BJ (cell line): ENCODE results near the gene ATF1. TPM values are rescaled to one million over a fixed set of nuclear protein-coding genes. Genes with fewer than 3 reads are reported as not detected.

Experiments used
- CTCF ChIA-PET: fragments of 350-600 bp; formaldehyde crosslinking; extraction: SDS; loops from one replicate; lab custom pipeline; 2021; ENCODE audit warnings: antibody characterized with exemption, inconsistent platforms; lab: Yijun Ruan, JAX
- POLR2A ChIA-PET: fragments of 300-600 bp; sonication (Branson Sonifier 250); formaldehyde crosslinking; extraction: SDS; loops from one replicate; lab custom pipeline; 2021; ENCODE audit warnings: antibody characterized with exemption; lab: Charles Lee
- DNase-seq: peaks from one replicate; pipeline ENCODE4 v3.0.0-alpha.2; 2011; ENCODE audit warnings: low read depth
- H3K27me3 ChIP-seq: 2 replicates; pipeline ENCODE4 v1.6.0; 2011; ENCODE audit warnings: low read length; ENCODE audit not compliant: control insufficient read depth, insufficient read depth
- H3K36me3 ChIP-seq: 2 replicates; pipeline ENCODE4 v1.5.1; 2011; ENCODE audit warnings: low read length; ENCODE audit not compliant: control insufficient read depth, insufficient read depth
- H3K4me3 ChIP-seq: 2 replicates; pipeline ENCODE4 v1.5.1; 2011; ENCODE audit warnings: low read depth, mild to moderate bottlenecking, control low read depth, low read length
- polyA plus RNA-seq: library from polyadenylated mRNA; depleted of rRNA; stranded (reverse); fragments of >200 nt; gene quantifications from 2 replicates; pipeline ENCODE4 v1.2.3, GENCODE V29; 2011
- TF ChIP-seq, protein P1 (sequence below): IDR thresholded peaks from 2 replicates; pipeline ENCODE4 v1.5.1; 2011; ENCODE audit warnings: low read depth, mild to moderate bottlenecking, control low read depth, inconsistent platforms, low read length, moderate library complexity; ENCODE audit not compliant: insufficient read depth

ATF1 gene
- polyA plus RNA-seq, 1 experiment = 72.5 TPM

DNA sequence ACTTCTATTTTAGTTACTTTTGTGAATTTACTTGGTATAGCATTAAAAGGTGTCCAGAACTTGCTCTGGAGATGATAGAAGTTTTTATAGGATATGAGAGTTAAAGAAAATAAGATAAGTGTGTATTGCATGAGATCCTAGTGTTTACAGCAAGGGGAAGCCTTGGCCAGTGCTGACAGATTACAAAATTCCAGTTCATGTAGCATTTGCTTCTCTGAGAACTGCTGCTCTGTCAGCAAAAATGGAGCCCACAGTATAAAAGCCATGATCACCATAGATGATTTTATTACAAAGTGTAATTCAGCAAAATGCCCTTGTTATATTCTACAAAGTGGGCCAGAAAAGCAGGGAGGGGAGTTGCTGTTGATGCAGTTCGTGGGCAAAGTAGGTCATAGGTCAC is 40.0 kb upstream of the ATF1 start:
- POLR2A ChIA-PET = no interaction called here
- H3K4me3 ChIP-seq = no peak overlapping the region
- no peak for DNase-seq
- H3K36me3 ChIP-seq = peaks cover 8% of the 10 kb centered on the region
- no peaks in the 10 kb centered on the region for H3K27me3 ChIP-seq
- TF ChIP-seq, protein P1, sequence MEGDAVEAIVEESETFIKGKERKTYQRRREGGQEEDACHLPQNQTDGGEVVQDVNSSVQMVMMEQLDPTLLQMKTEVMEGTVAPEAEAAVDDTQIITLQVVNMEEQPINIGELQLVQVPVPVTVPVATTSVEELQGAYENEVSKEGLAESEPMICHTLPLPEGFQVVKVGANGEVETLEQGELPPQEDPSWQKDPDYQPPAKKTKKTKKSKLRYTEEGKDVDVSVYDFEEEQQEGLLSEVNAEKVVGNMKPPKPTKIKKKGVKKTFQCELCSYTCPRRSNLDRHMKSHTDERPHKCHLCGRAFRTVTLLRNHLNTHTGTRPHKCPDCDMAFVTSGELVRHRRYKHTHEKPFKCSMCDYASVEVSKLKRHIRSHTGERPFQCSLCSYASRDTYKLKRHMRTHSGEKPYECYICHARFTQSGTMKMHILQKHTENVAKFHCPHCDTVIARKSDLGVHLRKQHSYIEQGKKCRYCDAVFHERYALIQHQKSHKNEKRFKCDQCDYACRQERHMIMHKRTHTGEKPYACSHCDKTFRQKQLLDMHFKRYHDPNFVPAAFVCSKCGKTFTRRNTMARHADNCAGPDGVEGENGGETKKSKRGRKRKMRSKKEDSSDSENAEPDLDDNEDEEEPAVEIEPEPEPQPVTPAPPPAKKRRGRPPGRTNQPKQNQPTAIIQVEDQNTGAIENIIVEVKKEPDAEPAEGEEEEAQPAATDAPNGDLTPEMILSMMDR = no peak
- CTCF ChIA-PET = no interaction called here

DNA sequence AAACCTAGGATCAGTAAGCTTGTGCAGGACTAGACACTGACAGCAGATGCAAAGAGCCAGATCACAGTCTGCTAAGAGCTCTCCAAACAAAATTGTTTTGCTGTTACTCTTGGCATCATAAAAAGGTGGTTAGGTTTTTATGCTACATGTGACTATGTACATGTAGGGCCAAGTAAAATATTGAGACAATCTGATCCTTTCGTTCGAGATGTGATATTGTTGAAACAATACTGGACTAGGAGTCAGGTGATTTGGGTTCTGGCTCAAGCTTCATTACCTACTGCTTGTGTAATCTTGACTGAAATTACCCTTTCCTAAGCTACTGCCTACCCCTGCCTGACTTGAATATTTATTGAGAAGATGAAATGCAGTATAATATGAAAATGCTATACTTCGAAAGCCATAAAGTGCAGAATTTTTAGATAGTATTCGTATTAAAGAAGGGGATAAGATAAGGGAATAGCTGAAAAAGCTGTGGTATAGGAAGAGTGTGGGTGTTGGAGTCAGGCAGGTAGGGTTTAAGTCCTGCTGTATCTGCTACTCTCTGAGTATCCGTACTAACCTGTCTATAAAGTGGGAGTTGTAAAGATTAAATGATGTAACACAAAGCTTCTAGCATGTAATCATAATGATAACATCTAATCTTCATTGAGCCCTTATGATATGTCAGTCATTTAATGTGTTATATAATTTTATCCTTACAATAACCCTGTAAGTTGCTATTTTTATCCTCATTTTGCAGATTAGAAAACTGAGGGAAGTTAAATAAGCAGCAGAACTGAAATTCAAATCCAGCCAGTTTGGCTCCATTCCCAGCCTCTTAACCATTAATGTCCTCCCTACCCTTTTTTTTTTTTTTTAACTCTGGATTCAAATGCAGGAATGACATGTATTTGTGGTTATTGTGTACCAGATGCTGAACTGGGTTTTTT is 38.6 kb upstream of the ATF1 start:
- Histone ChIP-seq H3K27me3 (no peaks in the 10 kb centered on the region), H3K4me3 (no peak overlapping the region), H3K36me3 (peaks cover 13% of the 10 kb centered on the region; the same call in 1 of the 2 replicates)
- TF ChIP-seq, protein P1 = no peak
- peak; percentile 20 for DNase-seq
- ChIA-PET CTCF (no interaction called here), POLR2A (interaction anchor here (0.6 to 0.7 kb wide), 2 partner anchors 220 to 423 kb away, joined by 4 to 6 read pairs; partner anchors contain the start of gene DIP2B)

DNA sequence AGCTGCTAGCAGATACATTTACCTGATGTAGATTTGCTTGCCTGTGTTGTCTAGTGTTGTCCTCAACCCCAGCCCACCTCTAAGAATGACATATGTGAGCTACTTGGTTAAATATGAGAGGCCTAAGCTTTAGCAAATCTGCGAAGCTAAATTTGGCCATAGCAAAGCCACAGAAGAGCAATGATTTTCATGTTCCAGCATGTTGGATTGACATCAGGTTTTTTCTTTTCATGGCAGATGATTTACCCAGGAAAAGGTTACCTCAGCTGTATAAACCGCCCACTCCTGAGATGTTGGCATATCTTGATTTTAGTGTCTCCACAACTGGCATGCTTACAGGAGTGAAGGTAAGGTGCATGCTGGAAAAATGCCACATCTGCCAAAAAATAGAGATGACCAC is 36.4 kb upstream of the ATF1 start:
- Histone ChIP-seq H3K36me3 (peaks cover 10% of the 10 kb centered on the region), H3K27me3 (no peaks in the 10 kb centered on the region), H3K4me3 (no peak overlapping the region)
- DNase-seq = no peak
- TF ChIP-seq, protein P1 = no peak
- ChIA-PET POLR2A (no interaction called here), CTCF (no interaction called here)

DNA sequence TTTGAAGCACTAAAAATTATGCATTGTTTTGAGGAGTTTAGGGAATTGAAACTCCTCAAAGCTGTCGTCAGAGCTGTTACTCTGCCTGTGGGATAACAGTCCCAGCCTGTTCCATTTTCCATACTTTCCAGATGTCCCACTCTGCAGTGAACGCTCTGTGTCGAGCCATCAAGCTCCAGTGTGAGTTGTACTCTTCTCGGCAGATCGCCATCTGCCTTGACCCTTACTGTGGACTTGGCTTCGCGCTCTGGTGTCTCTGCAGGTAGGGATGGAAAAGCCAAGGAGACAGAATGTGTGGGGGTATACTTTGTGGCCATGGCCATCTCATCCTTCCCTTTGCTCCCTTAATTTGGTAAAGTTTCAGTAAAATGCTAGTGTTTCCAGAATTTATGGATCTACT is 35.5 kb upstream of the ATF1 start:
- TF ChIP-seq, protein P1 = no peak
- ChIA-PET CTCF (no interaction called here), POLR2A (no interaction called here)
- no peak for DNase-seq
- no peaks in the 10 kb centered on the region for H3K27me3 ChIP-seq
- no peak overlapping the region for H3K4me3 ChIP-seq
- peaks cover 9% of the 10 kb centered on the region for H3K36me3 ChIP-seq

DNA sequence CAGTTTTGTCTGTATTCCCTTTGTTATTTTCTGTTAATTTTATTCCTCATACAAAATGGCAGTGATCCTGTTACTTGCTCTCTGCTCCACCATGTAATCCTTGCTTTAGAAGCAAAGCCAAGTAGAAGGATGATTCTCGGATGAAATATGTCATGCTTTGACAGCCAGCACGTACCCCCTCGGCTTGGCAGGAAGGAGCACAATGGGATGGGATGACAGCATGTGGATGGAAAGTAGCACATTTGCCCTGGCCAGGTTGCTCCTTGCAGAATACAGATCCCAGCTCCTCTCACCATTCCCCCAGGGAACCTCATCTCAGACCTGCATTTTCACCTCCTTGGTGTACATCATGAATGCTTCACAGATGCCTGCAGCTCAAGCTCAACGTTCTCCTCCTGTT is 35.1 kb upstream of the ATF1 start:
- peaks cover 9% of the 10 kb centered on the region for H3K36me3 ChIP-seq
- ChIA-PET CTCF (interaction anchor here (0.7 kb wide), 1 partner anchor 112 kb away, joined by 3 read pairs; no protein-coding TSS in a partner anchor), POLR2A (no interaction called here)

More for the DNA sequence above, 35.1 kb upstream of the ATF1 start:
- TF ChIP-seq, protein P1 = no peak
- Histone ChIP-seq H3K4me3 (no peak overlapping the region), H3K27me3 (no peaks in the 10 kb centered on the region)
- no peak for DNase-seq
